ENCODE measurements around the gene CCDC24.

The CCDC24 gene

DNA sequence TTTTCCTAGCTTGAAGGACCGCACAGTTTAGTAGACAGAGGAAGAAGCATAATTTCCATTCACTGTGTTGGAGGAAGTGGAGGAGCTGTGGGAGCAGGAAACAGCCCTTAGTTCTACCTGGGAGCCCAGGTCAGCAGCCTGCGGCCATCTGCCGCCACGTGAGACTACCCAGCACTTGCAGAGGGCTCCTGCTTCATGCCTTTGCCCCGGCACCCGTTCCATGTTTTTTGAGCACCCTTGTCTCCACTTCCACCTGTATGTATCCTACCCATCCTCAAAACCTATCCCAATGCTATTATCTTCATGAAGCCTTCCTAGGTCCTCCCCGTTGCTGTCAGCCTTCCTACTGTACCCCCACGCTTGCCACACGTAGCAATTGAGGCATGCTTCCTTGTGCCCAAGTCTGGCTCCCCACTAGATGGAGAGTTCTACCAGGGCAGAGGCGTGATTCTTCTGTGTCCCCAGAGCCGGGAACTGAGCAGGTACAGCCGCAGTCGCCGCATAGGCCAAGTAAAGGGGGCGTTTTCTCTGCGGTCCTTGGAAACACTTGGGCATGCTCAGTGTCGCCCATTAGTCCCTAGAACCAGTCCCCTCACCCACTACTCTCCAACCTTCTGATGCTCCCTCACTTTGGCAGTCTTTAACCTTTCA, 38.0 kb downstream of the CCDC24 start:
- WGBS, 2 experiments (ENCODE audit: insufficient coverage in 2 of 2) = 37 to 43% methylated on average over 15 to 17 of the region's 17 CpGs
- H3K27ac ChIP-seq (ENCODE audit: low read depth, low read length, severe bottlenecking) = peak overlapping the region; percentile 91

DNA sequence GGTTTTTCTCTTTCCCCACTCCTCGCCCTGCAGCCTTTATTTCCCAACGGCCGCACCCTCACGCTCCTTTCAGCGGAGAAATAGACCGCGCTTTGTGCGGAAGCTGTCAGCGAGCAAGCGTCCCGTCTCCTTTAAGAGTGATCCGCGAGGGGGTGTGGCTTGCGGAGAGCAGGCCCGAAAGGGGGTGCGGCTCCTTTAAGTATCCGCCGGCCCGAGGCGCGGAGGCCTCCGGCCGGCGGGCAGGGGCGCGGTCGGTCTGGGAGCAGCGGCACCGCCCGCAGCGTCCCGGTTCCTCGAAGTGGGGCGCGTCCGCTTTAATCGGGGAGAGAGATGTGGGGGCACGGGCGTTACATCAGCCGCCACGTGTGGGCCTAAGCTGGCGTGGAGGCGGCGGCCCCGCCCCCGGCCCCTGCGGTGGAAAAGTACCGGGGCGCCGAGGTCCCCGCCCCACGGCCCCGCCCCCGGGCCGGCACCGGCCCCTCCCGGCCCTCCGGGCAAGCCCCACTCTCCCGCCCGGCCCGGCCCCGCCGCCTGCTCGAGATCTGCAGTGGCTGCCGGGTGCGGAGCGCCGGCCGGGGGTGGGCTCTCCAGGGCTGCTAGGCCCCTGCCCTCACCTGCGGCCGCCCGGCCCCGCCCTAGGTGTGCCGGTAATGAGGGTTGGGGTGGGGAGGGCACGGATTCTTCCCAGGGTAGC, 38.7 kb downstream of the CCDC24 start:
- Histone ChIP-seq H3K27ac (ENCODE audit: low read depth, low read length, severe bottlenecking) (peak overlapping the region; percentile 91), H3K4me1 (ENCODE audit: control insufficient read depth, insufficient read depth, low read length, poor library complexity, severe bottlenecking) (peaks cover 10% of the 10 kb centered on the region), H3K4me3 (ENCODE audit: extremely low read depth, insufficient read depth, low read length, poor library complexity, severe bottlenecking) (peak overlapping the region; percentile 87), H3K36me3 (ENCODE audit: control insufficient read depth, insufficient read depth, low read length) (peaks cover 5% of the 10 kb centered on the region), H3K9me3 (ENCODE audit: control insufficient read depth, low read length) (no peaks in the 10 kb centered on the region)
- 0% methylated on average over 31 to 65 of the region's 75 CpGs for WGBS, 2 experiments (ENCODE audit: insufficient coverage in 2 of 2)

More for the DNA sequence above, 38.0 kb downstream of the CCDC24 start:
- Histone ChIP-seq H3K9me3 (ENCODE audit: control insufficient read depth, low read length) (no peaks in the 10 kb centered on the region), H3K36me3 (ENCODE audit: control insufficient read depth, insufficient read depth, low read length) (peaks cover 6% of the 10 kb centered on the region), H3K4me3 (ENCODE audit: extremely low read depth, insufficient read depth, low read length, poor library complexity, severe bottlenecking) (peak overlapping the region; percentile 87), H3K4me1 (ENCODE audit: control insufficient read depth, insufficient read depth, low read length, poor library complexity, severe bottlenecking) (peaks cover 10% of the 10 kb centered on the region)

DNA sequence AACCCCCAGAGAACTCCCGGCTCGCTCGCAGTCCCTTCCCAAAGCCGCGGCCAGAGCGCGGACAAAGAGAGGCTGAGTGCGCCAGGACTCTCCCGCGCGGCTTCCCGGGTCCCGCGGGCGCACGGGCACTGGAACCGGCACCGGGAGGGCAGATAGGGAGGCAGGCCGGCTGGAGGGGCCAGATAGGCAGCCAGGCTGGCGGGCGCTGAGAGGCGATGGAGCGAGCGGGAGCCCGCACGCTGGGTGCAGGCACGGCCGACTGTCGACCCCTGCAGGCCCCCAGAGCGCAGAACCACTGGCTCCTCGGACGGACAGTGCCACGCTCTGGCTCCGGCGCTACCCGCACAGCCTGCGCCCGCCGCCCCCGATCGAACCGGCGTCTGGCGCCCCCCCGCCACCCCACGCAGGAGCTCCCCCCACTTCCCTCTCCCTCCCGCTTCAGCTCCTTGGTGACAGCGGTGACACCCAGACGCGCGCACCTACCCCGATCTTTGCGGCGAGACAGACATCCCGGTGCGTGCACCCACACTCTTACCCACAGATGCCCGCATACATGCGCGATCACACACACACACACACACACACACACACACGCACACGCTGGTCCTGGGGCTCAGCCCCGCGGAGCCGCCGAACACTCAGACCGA, 39.3 kb downstream of the CCDC24 start:
- WGBS, 2 experiments (ENCODE audit: insufficient coverage in 2 of 2) = 0% methylated on average over 27 to 32 of the region's 66 CpGs
- Histone ChIP-seq H3K27ac (ENCODE audit: low read depth, low read length, severe bottlenecking) (peak overlapping the region; percentile 91), H3K9me3 (ENCODE audit: control insufficient read depth, low read length) (no peaks in the 10 kb centered on the region), H3K4me1 (ENCODE audit: control insufficient read depth, insufficient read depth, low read length, poor library complexity, severe bottlenecking) (peaks cover 14% of the 10 kb centered on the region), H3K4me3 (ENCODE audit: extremely low read depth, insufficient read depth, low read length, poor library complexity, severe bottlenecking) (peak overlapping the region; percentile 87), H3K36me3 (ENCODE audit: control insufficient read depth, insufficient read depth, low read length) (peaks cover 5% of the 10 kb centered on the region)

DNA sequence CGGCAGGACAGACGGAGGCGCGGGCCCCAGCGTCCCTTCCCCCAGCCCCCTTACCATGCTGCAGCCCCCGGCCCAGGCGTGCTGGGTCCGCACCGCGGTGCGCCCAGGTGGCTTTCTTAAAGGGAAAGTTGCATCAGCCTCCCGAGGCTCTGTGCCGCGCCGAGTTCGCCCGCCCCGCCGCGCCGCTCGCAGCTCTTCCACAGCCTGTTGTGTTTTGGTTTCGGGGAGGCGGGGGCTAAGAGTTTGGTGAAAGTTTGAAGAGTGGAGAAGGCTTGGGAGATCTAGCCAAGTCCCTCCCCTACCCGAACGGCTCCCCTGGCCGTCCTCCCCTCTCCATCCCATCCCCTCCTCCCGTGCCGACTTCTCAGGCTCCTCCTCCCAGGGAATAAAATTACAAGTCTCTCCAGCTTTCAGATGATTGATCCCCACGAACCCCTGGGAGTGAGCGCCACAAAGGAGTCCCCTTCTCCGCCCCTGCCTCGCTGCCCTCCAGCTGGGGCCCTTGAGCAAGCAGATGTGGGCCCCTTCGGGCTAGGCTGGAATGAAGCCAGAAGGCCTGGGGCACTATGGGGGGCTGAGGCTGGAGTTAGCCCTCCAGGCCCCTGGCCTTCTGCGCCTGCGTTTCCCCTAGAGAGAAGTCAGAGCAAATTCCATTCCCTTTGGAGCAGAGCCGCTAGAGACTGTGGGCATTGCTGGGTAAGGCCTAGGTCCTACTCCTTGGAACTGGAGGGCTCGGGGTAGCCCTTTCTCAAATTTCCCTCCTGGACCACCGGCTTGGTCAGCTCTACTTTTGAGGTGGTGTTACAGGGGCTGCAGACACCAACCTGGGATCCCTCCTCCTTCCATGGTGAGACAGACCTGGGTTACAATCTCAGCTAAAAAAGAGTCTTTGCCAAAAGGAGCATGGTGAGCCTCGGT, 40.1 kb downstream of the CCDC24 start, which contains the start of gene SLC6A9:
TSS of gene SLC6A9 (minus strand) at position 211 of the 918 bp plus-strand sequence. CDS start 7,185 bp downstream, outside the sequence.
- WGBS, 2 experiments (ENCODE audit: insufficient coverage in 2 of 2) = 2 to 5% methylated on average over 22 to 24 of the region's 40 CpGs
- H3K27ac ChIP-seq (ENCODE audit: low read depth, low read length, severe bottlenecking) = peak within 1 kb of the TSS; percentile 91

DNA sequence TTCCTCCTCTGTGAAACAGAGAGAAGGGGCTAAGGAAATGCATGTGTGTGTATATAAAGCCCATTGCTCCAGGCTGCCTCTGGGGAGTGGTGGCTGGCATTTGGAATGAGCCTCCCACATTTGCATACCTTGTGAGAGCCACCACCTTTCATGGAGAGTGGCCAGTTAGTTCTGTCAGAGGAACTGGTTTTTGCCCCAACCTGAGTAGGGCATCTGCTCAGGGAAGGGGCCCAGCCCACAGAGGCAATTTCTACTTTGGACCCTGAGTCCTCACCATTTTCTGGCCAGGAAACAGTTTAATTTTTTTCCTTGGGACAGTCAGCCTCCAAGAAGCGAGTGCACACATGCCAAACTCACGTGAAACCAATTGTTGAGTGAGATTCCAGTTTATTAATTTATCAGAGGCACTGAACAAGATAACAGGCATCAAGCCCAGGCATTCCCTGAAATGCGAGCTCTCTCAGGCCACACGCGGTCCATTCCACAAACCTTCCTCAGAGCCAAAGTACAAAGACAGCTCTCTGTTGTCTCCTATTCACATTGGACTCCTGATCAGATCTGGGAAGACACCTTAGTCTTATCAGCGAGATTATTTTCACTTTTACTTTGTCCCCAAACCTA, 40.9 kb downstream of the CCDC24 start:
- 87 to 90% methylated on average over 3 to 6 of the region's 6 CpGs for WGBS, 2 experiments (ENCODE audit: insufficient coverage in 2 of 2)
- Histone ChIP-seq H3K36me3 (ENCODE audit: control insufficient read depth, insufficient read depth, low read length) (no peaks in the 10 kb centered on the region), H3K27ac (ENCODE audit: low read depth, low read length, severe bottlenecking) (peak overlapping the region; percentile 91), H3K9me3 (ENCODE audit: control insufficient read depth, low read length) (no peaks in the 10 kb centered on the region), H3K4me1 (ENCODE audit: control insufficient read depth, insufficient read depth, low read length, poor library complexity, severe bottlenecking) (peaks cover 24% of the 10 kb centered on the region), H3K4me3 (ENCODE audit: extremely low read depth, insufficient read depth, low read length, poor library complexity, severe bottlenecking) (no peak overlapping the region)

More for the DNA sequence above, 40.1 kb downstream of the CCDC24 start, which contains the start of gene SLC6A9:
- peaks cover 5% of the 10 kb centered on the region for H3K36me3 ChIP-seq (ENCODE audit: control insufficient read depth, insufficient read depth, low read length)
- peaks cover 21% of the 10 kb centered on the region for H3K4me1 ChIP-seq (ENCODE audit: control insufficient read depth, insufficient read depth, low read length, poor library complexity, severe bottlenecking)
- no peaks in the 10 kb centered on the region for H3K9me3 ChIP-seq (ENCODE audit: control insufficient read depth, low read length)
- peak within 1 kb of the TSS; percentile 87 for H3K4me3 ChIP-seq (ENCODE audit: extremely low read depth, insufficient read depth, low read length, poor library complexity, severe bottlenecking)

DNA sequence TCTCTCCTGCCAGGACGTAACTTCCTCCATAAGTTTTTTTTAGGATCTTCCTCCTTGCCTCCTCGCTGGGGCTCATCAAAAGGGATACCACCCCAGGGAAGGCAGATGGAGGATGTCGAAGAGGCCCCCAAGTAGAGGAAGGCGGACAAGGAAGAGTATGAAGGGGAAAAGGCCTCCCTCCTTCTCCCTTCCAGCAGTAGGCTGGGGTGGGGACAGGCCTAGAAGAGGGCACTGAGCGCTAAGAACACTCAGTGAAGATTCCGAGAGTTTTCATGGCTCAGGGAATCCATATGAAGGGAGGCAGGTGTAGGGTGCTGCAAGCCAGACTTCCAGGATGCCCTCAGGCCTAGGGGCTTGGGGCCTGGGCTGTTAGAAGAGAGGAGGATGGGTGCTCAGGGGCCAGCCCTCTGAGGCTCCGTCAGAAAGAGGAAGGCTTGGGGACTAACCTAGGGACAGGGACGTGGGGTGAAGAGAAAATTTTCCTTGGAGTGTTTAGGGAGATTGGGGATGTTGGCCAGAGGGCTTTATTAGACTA, 41.7 kb downstream of the CCDC24 start:
- WGBS, 2 experiments (ENCODE audit: insufficient coverage in 2 of 2) = 87% methylated on average over 5 of the region's 8 CpGs; no CpG with 5 or more reads in 1 of the 2 experiments
- Histone ChIP-seq H3K36me3 (ENCODE audit: control insufficient read depth, insufficient read depth, low read length) (no peaks in the 10 kb centered on the region), H3K9me3 (ENCODE audit: control insufficient read depth, low read length) (no peaks in the 10 kb centered on the region), H3K27ac (ENCODE audit: low read depth, low read length, severe bottlenecking) (no peak overlapping the region), H3K4me3 (ENCODE audit: extremely low read depth, insufficient read depth, low read length, poor library complexity, severe bottlenecking) (no peak overlapping the region), H3K4me1 (ENCODE audit: control insufficient read depth, insufficient read depth, low read length, poor library complexity, severe bottlenecking) (peaks cover 24% of the 10 kb centered on the region)

DNA sequence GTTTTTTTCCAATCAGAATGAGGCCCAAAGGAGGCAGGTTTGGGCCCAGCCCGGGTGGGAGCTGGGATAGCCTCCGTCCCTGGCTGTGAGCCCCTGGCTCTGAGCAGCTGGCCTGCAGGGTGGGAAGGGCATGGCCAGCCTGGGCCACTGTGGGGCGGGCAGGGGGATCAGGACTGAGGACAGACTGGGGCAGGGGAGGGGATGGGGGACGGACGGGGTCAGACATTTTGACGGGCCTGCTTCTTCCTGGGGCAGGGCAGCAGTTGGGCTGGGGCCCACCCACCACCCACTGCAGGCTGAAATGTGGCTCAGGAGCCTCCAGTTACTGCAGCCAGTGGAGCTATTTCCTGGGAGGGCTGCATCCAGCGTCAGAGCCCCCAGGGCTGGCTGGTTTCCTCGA, 42.4 kb downstream of the CCDC24 start:
- Histone ChIP-seq H3K27ac (ENCODE audit: low read depth, low read length, severe bottlenecking) (no peak overlapping the region), H3K36me3 (ENCODE audit: control insufficient read depth, insufficient read depth, low read length) (no peaks in the 10 kb centered on the region), H3K9me3 (ENCODE audit: control insufficient read depth, low read length) (no peaks in the 10 kb centered on the region), H3K4me1 (ENCODE audit: control insufficient read depth, insufficient read depth, low read length, poor library complexity, severe bottlenecking) (peaks cover 19% of the 10 kb centered on the region), H3K4me3 (ENCODE audit: extremely low read depth, insufficient read depth, low read length, poor library complexity, severe bottlenecking) (no peak overlapping the region)
- 74 to 75% methylated on average over 3 to 4 of the region's 8 CpGs for WGBS, 2 experiments (ENCODE audit: insufficient coverage in 2 of 2)

DNA sequence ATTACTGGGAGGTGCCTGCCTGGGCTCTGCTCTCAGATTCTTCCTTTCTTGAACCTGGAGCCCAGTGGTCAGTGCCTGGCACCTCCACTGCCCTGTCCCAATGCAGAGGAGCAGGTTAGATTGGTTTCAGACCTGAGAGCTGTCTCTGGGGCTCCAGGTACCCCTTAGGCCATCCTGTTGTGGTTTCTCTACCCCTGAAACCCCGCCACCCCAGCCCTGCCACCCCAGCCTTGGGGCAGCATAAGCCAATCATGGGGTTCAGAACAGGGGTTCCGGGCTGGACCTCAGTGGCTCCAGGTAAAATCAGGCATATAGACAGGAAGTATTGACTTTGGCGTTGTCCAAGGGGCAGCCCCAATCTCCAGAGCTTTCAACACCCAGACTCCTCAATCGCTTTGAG, 43.0 kb downstream of the CCDC24 start:
- Histone ChIP-seq H3K36me3 (ENCODE audit: control insufficient read depth, insufficient read depth, low read length) (no peaks in the 10 kb centered on the region), H3K27ac (ENCODE audit: low read depth, low read length, severe bottlenecking) (no peak overlapping the region), H3K4me3 (ENCODE audit: extremely low read depth, insufficient read depth, low read length, poor library complexity, severe bottlenecking) (no peak overlapping the region), H3K4me1 (ENCODE audit: control insufficient read depth, insufficient read depth, low read length, poor library complexity, severe bottlenecking) (peaks cover 19% of the 10 kb centered on the region), H3K9me3 (ENCODE audit: control insufficient read depth, low read length) (no peaks in the 10 kb centered on the region)
- 95 to 100% methylated on average over 4 of the region's 4 CpGs for WGBS, 2 experiments (ENCODE audit: insufficient coverage in 2 of 2)

DNA sequence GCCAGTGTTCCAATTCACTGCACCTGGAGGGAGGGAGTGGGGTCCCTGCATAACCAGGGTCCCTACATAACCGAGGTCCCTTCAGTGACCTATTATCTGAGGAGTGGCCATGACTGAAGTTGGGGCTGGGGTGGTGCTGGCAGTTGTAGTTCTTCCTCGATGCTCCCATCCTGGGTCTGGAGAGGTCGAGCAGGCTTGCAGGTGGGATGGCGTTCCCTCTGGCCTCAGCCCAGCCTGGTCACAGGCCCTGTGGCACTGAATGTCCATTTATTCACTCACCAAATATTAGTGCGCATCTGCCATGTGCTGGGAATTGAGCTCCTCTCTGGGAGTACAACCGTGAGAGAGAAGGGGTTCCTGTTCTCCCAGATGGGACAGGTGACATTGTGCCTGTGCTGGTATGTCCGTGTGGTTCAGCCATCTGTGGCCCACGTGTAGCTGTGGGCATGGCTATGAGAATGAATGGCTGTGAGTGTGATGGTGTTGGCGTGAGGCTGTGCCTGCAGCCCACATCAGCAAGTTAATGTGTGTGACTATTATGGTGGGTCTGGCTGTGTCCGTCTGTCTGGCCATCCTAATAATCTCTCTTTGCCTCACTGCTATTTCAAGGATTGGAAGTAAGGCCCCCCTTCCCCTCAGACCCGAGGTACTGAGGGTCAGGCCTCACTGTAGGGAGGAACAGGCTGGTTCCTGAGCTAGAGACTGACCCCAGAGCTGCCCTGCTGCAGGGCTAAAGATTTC, 43.7 kb downstream of the CCDC24 start:
- no peak overlapping the region for H3K27ac ChIP-seq (ENCODE audit: low read depth, low read length, severe bottlenecking)
- peaks cover 19% of the 10 kb centered on the region for H3K4me1 ChIP-seq (ENCODE audit: control insufficient read depth, insufficient read depth, low read length, poor library complexity, severe bottlenecking)
- no peaks in the 10 kb centered on the region for H3K36me3 ChIP-seq (ENCODE audit: control insufficient read depth, insufficient read depth, low read length)
- no peak overlapping the region for H3K4me3 ChIP-seq (ENCODE audit: extremely low read depth, insufficient read depth, low read length, poor library complexity, severe bottlenecking)
- 96 to 97% methylated on average over 9 of the region's 11 CpGs for WGBS, 2 experiments (ENCODE audit: insufficient coverage in 2 of 2)
- H3K9me3 ChIP-seq (ENCODE audit: control insufficient read depth, low read length) = no peaks in the 10 kb centered on the region
